WTC11 (cell line): ENCODE results near the gene TMEM259. TPM values are rescaled to one million over a fixed set of nuclear protein-coding genes. Genes with fewer than 3 reads are reported as not detected.

Experiments
- ATAC-seq: fragments of 200-7000 bp; cut with Tn5 transposase; 2 replicates; pipeline ENCODE4 v1.10.0; 2021; ENCODE audit warnings: mild to moderate bottlenecking, moderate library complexity
- CTCF ChIA-PET: fragments of 300-600 bp; sonication (Branson Sonifier 250); formaldehyde crosslinking; loops from one replicate; lab custom pipeline; 2021; ENCODE audit warnings: antibody characterized with exemption; lab: Charles Lee
- POLR2A ChIA-PET: fragments of 350-600 bp; sonication (Branson Sonifier 250); formaldehyde crosslinking; loops from one replicate; lab custom pipeline; 2021; ENCODE audit warnings: antibody characterized with exemption; lab: Charles Lee
- DNase-seq: peaks from one replicate; pipeline ENCODE4 v3.0.0; 2021; ENCODE audit warnings: low spot score
- H3K27ac Mint-ChIP-seq: 2 replicates; pipeline ENCODE4 v1.8.0; 2021; ENCODE audit warnings: mixed read lengths
- H3K27me3 Mint-ChIP-seq: 2 replicates; pipeline ENCODE4 v1.8.0; 2021; ENCODE audit warnings: low read depth, mild to moderate bottlenecking, moderate library complexity, mixed read lengths
- H3K36me3 Mint-ChIP-seq: 2 replicates; pipeline ENCODE4 v1.8.0; 2021; ENCODE audit warnings: mixed read lengths
- H3K4me1 Mint-ChIP-seq: 2 replicates; pipeline ENCODE4 v1.8.0; 2022; ENCODE audit warnings: mixed read lengths
- H3K4me3 Mint-ChIP-seq: 2 replicates; pipeline ENCODE4 v1.8.0; 2021; ENCODE audit warnings: mild to moderate bottlenecking, moderate library complexity, mixed read lengths
- H3K9me3 Mint-ChIP-seq: 2 replicates; pipeline ENCODE4 v1.8.0; 2021; ENCODE audit warnings: mixed read lengths
- CDX4 ChIP-seq: fragments of 250-450 bp; sonication (Bioruptor Pico); IDR thresholded peaks from 2 replicates; pipeline ENCODE4 v1.9.0; 2021; ENCODE audit warnings: moderate library complexity, mild to moderate bottlenecking, inconsistent platforms, borderline replicate concordance
- ESRRA ChIP-seq: sonication (generic); formaldehyde crosslinking; IDR thresholded peaks from 2 replicates; pipeline ENCODE4 v1.8.1; 2022; ENCODE audit warnings: mild to moderate bottlenecking, missing genetic modification reagents, borderline replicate concordance
- FOXK1 ChIP-seq: sonication (generic); formaldehyde crosslinking; IDR thresholded peaks from 2 replicates; pipeline ENCODE4 v1.8.0; 2022; ENCODE audit warnings: mild to moderate bottlenecking, moderate library complexity, missing genetic modification reagents
- FOXP4 ChIP-seq: sonication (generic); formaldehyde crosslinking; IDR thresholded peaks from 2 replicates; pipeline ENCODE4 v1.8.0; 2022; ENCODE audit warnings: mild to moderate bottlenecking, missing genetic modification reagents
- HMGA2 ChIP-seq: fragments of 250-450 bp; sonication (Bioruptor Pico); IDR thresholded peaks from 2 replicates; pipeline ENCODE4 v1.4.0; 2021; ENCODE audit warnings: mild to moderate bottlenecking, moderate library complexity
- JAZF1 ChIP-seq: fragments of 250-450 bp; sonication (Bioruptor Pico); IDR thresholded peaks from 2 replicates; pipeline ENCODE4 v1.9.0; 2021; ENCODE audit warnings: moderate library complexity, mild to moderate bottlenecking, inconsistent platforms
- JUN ChIP-seq: sonication (generic); formaldehyde crosslinking; IDR thresholded peaks from 2 replicates; pipeline ENCODE4 v1.8.0; 2023; ENCODE audit warnings: mild to moderate bottlenecking, missing genetic modification reagents
- KAT7 ChIP-seq: sonication (generic); formaldehyde crosslinking; IDR thresholded peaks from 2 replicates; pipeline ENCODE4 v1.8.1; 2023; ENCODE audit warnings: missing genetic modification reagents, mild to moderate bottlenecking, borderline replicate concordance
- MAX ChIP-seq: sonication (generic); formaldehyde crosslinking; IDR thresholded peaks from 2 replicates; pipeline ENCODE4 v1.8.0; 2022; ENCODE audit warnings: mild to moderate bottlenecking, missing genetic modification reagents
- MYBL2 ChIP-seq: sonication (generic); formaldehyde crosslinking; IDR thresholded peaks from 2 replicates; pipeline ENCODE4 v1.8.1; 2023; ENCODE audit warnings: mild to moderate bottlenecking, moderate library complexity, missing genetic modification reagents
- NR2C2 ChIP-seq: sonication (generic); formaldehyde crosslinking; IDR thresholded peaks from 2 replicates; pipeline ENCODE4 v1.8.0; 2022; ENCODE audit warnings: mild to moderate bottlenecking, missing genetic modification reagents
- OVOL2 ChIP-seq: fragments of 250-450 bp; sonication (Bioruptor Pico); IDR thresholded peaks from 2 replicates; pipeline ENCODE4 v1.9.0; 2021; ENCODE audit warnings: mild to moderate bottlenecking, borderline replicate concordance
- PREB ChIP-seq: sonication (generic); formaldehyde crosslinking; IDR thresholded peaks from 2 replicates; pipeline ENCODE4 v1.8.1; 2022; ENCODE audit warnings: mild to moderate bottlenecking, missing genetic modification reagents, moderate library complexity, borderline replicate concordance
- SP1 ChIP-seq: sonication (generic); formaldehyde crosslinking; conservative IDR thresholded peaks from 2 replicates; pipeline ENCODE4 v1.8.1; 2022; ENCODE audit warnings: missing genetic modification reagents
- TEAD4 ChIP-seq: sonication (generic); formaldehyde crosslinking; IDR thresholded peaks from 2 replicates; pipeline ENCODE4 v1.8.0; 2022; ENCODE audit warnings: mild to moderate bottlenecking, missing genetic modification reagents
- USF2 ChIP-seq: sonication (generic); formaldehyde crosslinking; IDR thresholded peaks from 2 replicates; pipeline ENCODE4 v1.8.1; 2023; ENCODE audit warnings: mild to moderate bottlenecking, missing genetic modification reagents, moderate library complexity
- ZBTB21 ChIP-seq: sonication (generic); formaldehyde crosslinking; IDR thresholded peaks from 2 replicates; pipeline ENCODE4 v1.8.1; 2023; ENCODE audit warnings: mild to moderate bottlenecking, missing genetic modification reagents, borderline replicate concordance
- ZBTB43 ChIP-seq: sonication (generic); formaldehyde crosslinking; IDR thresholded peaks from 2 replicates; pipeline ENCODE4 v1.8.1; 2023; ENCODE audit warnings: mild to moderate bottlenecking, missing genetic modification reagents
- ZMAT4 ChIP-seq: fragments of 250-450 bp; sonication (Bioruptor Pico); IDR thresholded peaks from 2 replicates; pipeline ENCODE4 v1.9.0; 2021; ENCODE audit warnings: mild to moderate bottlenecking
- ZNF138 ChIP-seq: sonication (generic); formaldehyde crosslinking; conservative IDR thresholded peaks from 2 replicates; pipeline ENCODE4 v1.8.1; 2022; ENCODE audit warnings: mild to moderate bottlenecking, moderate library complexity, missing genetic modification reagents
- ZNF219 ChIP-seq: sonication (generic); formaldehyde crosslinking; IDR thresholded peaks from 2 replicates; pipeline ENCODE4 v1.8.0; 2023; ENCODE audit warnings: missing genetic modification reagents, mild to moderate bottlenecking, borderline replicate concordance
- ZNF232 ChIP-seq: sonication (generic); formaldehyde crosslinking; IDR thresholded peaks from 2 replicates; pipeline ENCODE4 v1.8.0; 2022; ENCODE audit warnings: mild to moderate bottlenecking, missing genetic modification reagents
- ZNF416 ChIP-seq: fragments of 250-450 bp; sonication (Bioruptor Pico); IDR thresholded peaks from 2 replicates; pipeline ENCODE4 v1.9.0; 2021; ENCODE audit warnings: mild to moderate bottlenecking, inconsistent platforms
- ZNF425 ChIP-seq: fragments of 250-450 bp; sonication (Bioruptor Pico); conservative IDR thresholded peaks from 2 replicates; pipeline ENCODE4 v1.9.0; 2021; ENCODE audit warnings: mild to moderate bottlenecking
- ZSCAN18 ChIP-seq: fragments of 250-450 bp; sonication (Bioruptor Pico); IDR thresholded peaks from 2 replicates; pipeline ENCODE4 v2.1.2; 2022; ENCODE audit warnings: mild to moderate bottlenecking, moderate library complexity
- total RNA-seq: library from RNA; stranded (reverse); gene quantifications from 3 replicates; pipeline ENCODE4 v1.2.3, GENCODE V29; 2021

TMEM259 gene
- total RNA-seq, 1 experiment from 2014 or later, result 202 TPM

- ATAC-seq (no peak), DNase-seq (no peak)
- CTCF ChIA-PET, result interaction anchor here (1.1 to 1.3 kb wide), 3 partner anchors 12 to 54 kb away, joined by 3 read pairs; no protein-coding TSS in a partner anchor
- H3K27ac Mint-ChIP-seq, result no peak overlapping the region
- no peak for TF ChIP-seq SP1 (CRISPR knock-in tag)
- no peak for TF ChIP-seq ZNF425 (CRISPR knock-in tag)
- no peak for TF ChIP-seq ZNF138 (CRISPR knock-in tag)
- no peak for TF ChIP-seq ZBTB43
- no peak for TF ChIP-seq ZBTB21
- TF ChIP-seq NR2C2 (CRISPR knock-in tag), result no peak
- no peak for TF ChIP-seq ZNF219 (CRISPR knock-in tag)
- TF ChIP-seq KAT7 (CRISPR knock-in tag), result no peak
- TF ChIP-seq USF2 (CRISPR knock-in tag), result no peak
- TF ChIP-seq JUN (CRISPR knock-in tag), result no peak
- TF ChIP-seq FOXK1 (CRISPR knock-in tag), result no peak
- TF ChIP-seq OVOL2 (CRISPR knock-in tag), result no peak
- no peak for TF ChIP-seq MYBL2 (CRISPR knock-in tag)
- TF ChIP-seq, all 79 proteins: peak for 0
- Mint-ChIP-seq H3K9me3 (no peaks in the 10 kb centered on the region), H3K4me1 (peaks cover 15% of the 10 kb centered on the region), H3K4me3 (no peak overlapping the region), H3K27me3 (no peaks in the 10 kb centered on the region), H3K36me3 (peaks cover 4% of the 10 kb centered on the region)
- POLR2A ChIA-PET, result interaction anchor here (0.5 kb wide), 1 partner anchor 30 kb away, joined by 3 read pairs; no protein-coding TSS in a partner anchor
Measured at GRCh38 chr19:977058-977464, 43.9 kb downstream of the TMEM259 start.

GRCh38 chr19:976476-976875, 44.4 kb downstream of the TMEM259 start:
- peaks cover 15% of the 10 kb centered on the region for H3K4me1 Mint-ChIP-seq
- H3K27me3 Mint-ChIP-seq, result no peaks in the 10 kb centered on the region
- peaks cover 8% of the 10 kb centered on the region for H3K36me3 Mint-ChIP-seq
- H3K27ac Mint-ChIP-seq, result no peak overlapping the region
- no peak for ATAC-seq
- CTCF ChIA-PET, result interaction anchor here (0.8 to 1.3 kb wide), 3 partner anchors 17 to 59 kb away, joined by 3 read pairs; no protein-coding TSS in a partner anchor
- POLR2A ChIA-PET, result interaction anchor here (0.5 kb wide), 1 partner anchor 30 kb away, joined by 3 read pairs; no protein-coding TSS in a partner anchor
- no peak for DNase-seq
- H3K9me3 Mint-ChIP-seq, result no peaks in the 10 kb centered on the region
- H3K4me3 Mint-ChIP-seq, result no peak overlapping the region
- TF ChIP-seq HMGA2, result no peak
- no peak for TF ChIP-seq JAZF1 (CRISPR knock-in tag)
- TF ChIP-seq ZSCAN18 (CRISPR knock-in tag), result no peak
- no peak for TF ChIP-seq CDX4 (CRISPR knock-in tag)
- TF ChIP-seq ESRRA (CRISPR knock-in tag), result no peak
- no peak for TF ChIP-seq ZNF416
- no peak for TF ChIP-seq PREB
- TF ChIP-seq TEAD4, result no peak
- TF ChIP-seq OVOL2 (CRISPR knock-in tag), result no peak
- TF ChIP-seq ZNF232, result no peak
- TF ChIP-seq ZMAT4, result no peak
- no peak for TF ChIP-seq MAX (CRISPR knock-in tag)
- no peak for TF ChIP-seq FOXP4 (CRISPR knock-in tag)
